H1 (cell line): Measurements from ENCODE around the gene PIGL. TPM values are rescaled to one million over a fixed set of nuclear protein-coding genes. Genes with fewer than 3 reads are reported as not detected.

ENCODE experiments used
- ASH2L ChIP-seq: fragments of 200-600, 300-600 bp; sonication (generic); IDR thresholded peaks from one replicate; pipeline ENCODE4 v1.7.1; 2017; ENCODE audit warnings: low read length
- JUND ChIP-seq: IDR thresholded peaks from 2 replicates; pipeline ENCODE4 v1.6.1; 2011; ENCODE audit warnings: mild to moderate bottlenecking, improper control_type of control experiment, low read length
- KDM5A ChIP-seq: fragments of 200-600 bp; IDR thresholded peaks from 2 replicates; pipeline ENCODE4 v1.7.1; 2012; ENCODE audit warnings: mild to moderate bottlenecking, low read length, inconsistent platforms, mixed read lengths
- polyA plus RNA-seq, 7 experiments: library from polyadenylated mRNA; depleted of rRNA in 3 of 7; stranded (reverse) in 5 of 7; unstranded in 2 of 7; fragments of >200 nt in 5 of 7; fragments of 200-250 nt in 2 of 7; gene quantifications; 1 replicate in 5 of 7; 2 replicates in 1 of 7; 4 replicates in 1 of 7; pipeline versions ENCODE4 v1.2.1 to v1.2.3, GENCODE V29; 2011 to 2013; ENCODE audit warnings: missing spikeins in 2 of 7, mixed read lengths in 2 of 7
- total RNA-seq: library from RNA; stranded (reverse); fragmentation: NEBNext Ultra II Directional; extraction: Animal tissue kit (Norgen Biotek cat#: 25700); gene quantifications from 2 replicates; pipeline ENCODE4 v1.2.1, GENCODE V29; 2021

PIGL gene
- total and polyA plus RNA-seq, 2 of the 8 experiments (the other 6 are each of a cell fraction or from before 2014, with no cell fraction given), result 28.4 to 30.8 TPM

DNA sequence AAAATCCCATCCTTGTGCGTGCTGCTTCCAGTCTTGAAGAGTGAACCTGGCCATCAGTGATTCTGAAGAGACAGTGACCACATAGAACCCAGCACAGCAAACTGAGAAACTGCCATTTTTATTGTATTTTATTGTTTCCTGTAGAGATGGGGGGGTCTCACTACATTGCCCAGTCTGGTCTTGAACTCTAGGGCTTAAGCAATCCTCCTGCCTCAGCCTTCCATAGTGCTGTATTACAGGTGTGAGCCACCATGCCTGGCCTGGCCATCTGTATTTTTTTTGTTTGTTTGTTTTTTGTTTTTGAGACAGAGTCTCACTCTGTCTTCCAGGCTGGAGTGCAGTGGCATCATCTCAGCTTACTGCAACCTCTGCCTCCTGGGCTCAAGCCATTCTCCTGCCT lies 122.4 kb downstream of the PIGL start (continued):
- no peak for TF ChIP-seq ASH2L
- no peak for TF ChIP-seq JUND
- TF ChIP-seq KDM5A, result no peak
